CD4-positive, alpha-beta T cell treated with Interleukin-15 for 1 hour (primary cell): ENCODE results near the gene ING2.
"Not testable (repeated sequence)": the region's sequence is repeated elsewhere in the genome, so short reads cannot be mapped to it uniquely, and the experiment has no call there.

Source experiments
- DNase-seq: peaks from one replicate; pipeline ENCODE4 v3.0.0-alpha.2; 2020

Gene ING2

DNA sequence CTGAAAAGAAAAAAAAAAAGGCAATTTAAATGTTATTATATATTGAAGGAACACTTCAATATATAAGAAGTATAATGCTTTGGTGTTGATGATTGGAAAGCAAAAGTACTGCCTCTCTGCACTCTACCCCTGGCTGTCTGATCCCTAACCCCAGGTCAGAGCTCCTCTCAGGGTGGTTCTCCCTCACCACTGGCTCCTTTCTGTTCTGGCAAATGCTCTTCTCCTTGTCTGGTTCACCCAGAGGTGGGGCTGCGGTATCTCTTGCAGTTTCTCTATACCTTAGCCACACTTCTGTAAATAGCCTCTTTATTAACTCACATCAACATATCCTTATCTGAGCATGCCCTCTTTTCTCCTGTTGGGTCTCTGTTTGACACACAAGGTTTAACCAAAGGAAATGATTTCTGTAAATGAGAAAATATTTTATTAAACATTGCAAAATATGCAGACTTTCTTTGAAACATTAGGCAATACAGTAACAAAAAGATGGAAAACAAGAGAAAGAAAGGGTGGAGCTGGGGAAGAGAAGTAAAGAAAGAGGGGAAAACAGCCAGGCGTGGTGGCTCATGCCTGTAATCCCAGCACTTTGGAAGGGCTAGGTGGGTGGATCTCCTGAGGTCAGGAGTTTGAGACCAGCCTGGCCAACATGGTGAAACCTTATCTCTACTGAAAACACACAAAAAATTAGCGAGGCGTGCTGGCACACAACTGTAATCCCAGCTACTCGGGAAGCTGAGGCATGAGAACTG is 45.7 kb downstream of the ING2 start:
- DNase-seq: no peak

DNA sequence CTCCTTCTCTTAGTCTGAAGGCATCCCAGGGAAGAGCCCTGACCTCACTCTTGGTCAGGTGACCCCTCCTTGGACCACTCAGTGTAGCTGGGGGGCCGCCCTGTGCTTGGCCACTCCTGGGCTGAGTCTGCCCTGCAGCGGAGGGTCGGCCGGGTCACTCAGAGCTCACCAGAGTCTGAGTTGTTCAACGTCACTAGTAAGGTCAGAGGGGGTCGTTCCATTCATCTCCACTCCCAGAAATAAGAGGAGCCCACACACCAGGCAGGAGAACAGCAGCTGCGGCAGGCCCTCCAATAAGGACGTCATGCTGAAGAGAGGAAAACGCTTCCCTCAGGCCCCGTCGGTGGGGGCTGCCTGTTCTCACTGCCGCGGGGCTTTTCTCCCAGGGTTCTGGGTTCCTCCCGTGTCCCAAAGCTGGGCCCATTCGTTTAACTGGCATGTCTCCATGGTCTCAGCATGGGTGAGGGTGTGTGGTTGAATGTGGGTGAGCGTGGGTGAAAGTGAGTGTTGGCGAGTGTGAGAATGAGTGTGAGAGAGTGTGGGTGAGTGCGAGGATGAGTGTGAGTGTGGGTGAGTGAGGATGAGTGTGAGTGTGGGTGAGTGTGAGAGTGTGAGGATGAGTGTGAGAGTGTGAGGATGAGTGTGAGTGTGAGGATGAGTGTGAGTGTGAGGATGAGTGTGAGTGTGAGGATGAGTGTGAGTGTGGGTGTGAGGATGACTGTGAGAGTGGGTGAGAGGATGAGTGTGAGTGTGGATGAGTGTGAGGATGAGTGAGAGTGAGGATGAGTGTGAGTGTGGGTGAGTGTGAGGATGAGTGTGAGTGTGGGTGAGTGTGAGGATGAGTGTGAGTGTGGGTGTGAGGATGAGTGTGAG is 47.7 kb downstream of the ING2 start:
- no peak for DNase-seq

DNA sequence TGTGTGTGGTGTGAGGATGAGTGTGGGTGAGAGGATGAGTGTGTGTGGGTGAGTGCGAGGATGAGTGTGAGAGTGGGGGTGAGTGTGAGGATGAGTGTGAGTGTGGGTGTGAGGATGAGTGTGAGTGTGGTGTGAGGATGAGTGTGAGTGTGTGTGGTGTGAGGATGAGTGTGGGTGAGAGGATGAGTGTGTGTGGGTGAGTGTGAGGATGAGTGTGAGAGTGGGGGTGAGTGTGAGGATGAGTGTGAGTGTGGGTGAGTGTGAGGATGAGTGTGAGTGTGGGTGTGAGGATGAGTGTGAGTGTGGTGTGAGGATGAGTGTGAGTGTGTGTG is 48.3 kb downstream of the ING2 start:
- not testable (repeated sequence) for DNase-seq

- DNase-seq: no peak
Observed at GRCh38 chr4:183553601-183554345, 48.9 kb downstream of the ING2 start.

GRCh38 chr4:183554346-183554686 is 49.5 kb downstream of the ING2 start:
- no peak for DNase-seq

DNA sequence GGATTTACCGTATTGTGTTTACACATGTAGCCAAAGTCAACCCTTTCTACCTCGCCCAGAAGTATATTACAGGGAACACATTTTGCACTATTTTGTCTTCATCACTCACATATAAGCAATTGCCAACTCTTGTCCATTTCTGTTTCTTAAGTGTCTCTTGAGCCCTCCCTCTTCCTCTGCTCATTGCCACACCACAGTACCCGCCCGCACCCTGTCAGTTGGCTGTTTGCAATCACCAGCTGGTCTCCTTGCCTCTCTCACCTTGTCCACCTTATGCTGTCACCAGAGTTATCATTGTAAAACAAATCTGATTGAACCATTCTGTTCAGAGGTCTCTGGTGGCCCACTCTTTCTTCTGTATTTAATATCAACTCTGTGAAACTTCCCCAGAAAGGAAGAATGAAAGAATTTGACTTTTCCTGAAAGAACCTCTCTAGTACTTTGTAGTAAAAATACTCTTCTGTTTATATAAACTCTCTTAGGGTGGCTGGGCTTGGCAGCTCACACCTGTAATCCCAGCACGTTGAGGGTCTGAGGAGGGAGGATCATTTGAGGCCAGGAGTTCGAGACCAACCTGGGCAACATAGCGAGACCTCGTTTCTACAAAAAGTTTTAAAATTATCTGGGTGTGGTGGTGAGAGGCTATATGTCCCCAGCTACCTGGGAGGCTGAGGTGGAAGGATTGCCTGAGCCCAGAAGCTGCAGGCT is 50.2 kb downstream of the ING2 start:
- DNase-seq: no peak

- no peak for DNase-seq
Observed at GRCh38 chr4:183556947-183557346, 52.1 kb downstream of the ING2 start.

GRCh38 chr4:183557611-183558010 is 52.8 kb downstream of the ING2 start:
- no peak for DNase-seq

GRCh38 chr4:183558873-183559272 is 54.0 kb downstream of the ING2 start:
- DNase-seq: no peak

- no peak for DNase-seq
Observed at GRCh38 chr4:183561905-183562304, 57.0 kb downstream of the ING2 start.
